Uterus (tissue), 4 donors: Measurements from ENCODE around the gene VAC14. TPM values are rescaled to one million over a fixed set of nuclear protein-coding genes. Genes with fewer than 3 reads are reported as not detected.

Experiments
- DNase-seq, 2 donors: peaks; one replicate each; pipeline ENCODE4 v3.0.0-alpha.2; 2019 to 2020
- H3K27ac ChIP-seq, 2 donors: fragments of 200-600 bp; sonication (generic); 1 replicate in 1 of 2; 2 replicates in 1 of 2; pipeline ENCODE4 v1.5.1; 2016 to 2018
- H3K27me3 ChIP-seq, 2 donors: fragments of 200-600 bp; sonication (generic); one replicate each; pipeline ENCODE4 v1.5.1; 2018 to 2019; ENCODE audit warnings: control low read depth in 1 of 2
- H3K36me3 ChIP-seq, 2 donors: fragments of 200-600 bp; sonication (generic); one replicate each; pipeline ENCODE4 v1.5.1; 2019; ENCODE audit warnings: control low read depth in 1 of 2
- H3K4me1 ChIP-seq, 2 donors: fragments of 200-600 bp; sonication (generic); one replicate each; pipeline ENCODE4 v1.5.1; 2018 to 2019; ENCODE audit warnings: control low read depth in 1 of 2
- H3K4me3 ChIP-seq, 2 donors: fragments of 200-600 bp; sonication (generic); 1 replicate in 1 of 2; 2 replicates in 1 of 2; pipeline ENCODE4 v1.5.1; 2018 to 2019; ENCODE audit warnings: mild to moderate bottlenecking in 1 of 2
- H3K9me3 ChIP-seq, 2 donors: fragments of 200-600 bp; sonication (generic); one replicate each; pipeline ENCODE4 v1.5.1; 2019; ENCODE audit warnings: control low read depth in 1 of 2
- POLR2A ChIP-seq, 2 donors: fragments of 450-650 bp; IDR thresholded peaks; one replicate each; pipeline ENCODE4 v1.6.1; 2016; ENCODE audit warnings: antibody characterized with exemption in 2 of 2, mild to moderate bottlenecking in 1 of 2, moderate library complexity in 1 of 2
- intact Hi-C: fragments of 100-400 bp; cut with DNase I; formaldehyde crosslinking; loops from one replicate; pipeline ENCODE4 v1.15.1; 2023; ENCODE audit warnings: low total_unique reads
- total RNA-seq, 4 donors: library from RNA; depleted of rRNA in 3 of 4; stranded (reverse); fragments of >200 nt in 3 of 4; gene quantifications; one replicate each; pipeline versions ENCODE4 v1.1.0 to v1.2.4, GENCODE V29; 2014 to 2023
- TF ChIP-seq, protein P1 (sequence below), 4 experiments: fragments of 200-600 bp in 2 of 4; fragments of 450-650 bp in 2 of 4; sonication (generic) in 2 of 4; IDR thresholded peaks; one replicate each; pipeline ENCODE4 v1.5.1; 2016 to 2019; ENCODE audit warnings: antibody characterized with exemption in 4 of 4, mild to moderate bottlenecking in 2 of 4, moderate library complexity in 1 of 4
- donor health status: DM: yes; HTN: yes; CAD: no.

VAC14 gene
- total RNA-seq, 4 donors from 2014 or later: 4.7 to 30.6 (median 17.4) TPM

- H3K4me3 ChIP-seq: peak overlapping the region; percentile 48 to 80
- no peaks in the 10 kb centered on the region for H3K9me3 ChIP-seq
- intact Hi-C loops: no loop called here
- H3K36me3 ChIP-seq: no peaks in the 10 kb centered on the region
- H3K4me1 ChIP-seq: peaks cover 29 to 58% of the 10 kb centered on the region in 2 donors
- H3K27ac ChIP-seq: peak overlapping the region; percentile 85 to 97
- no peaks in the 10 kb centered on the region for H3K27me3 ChIP-seq
- no peak for DNase-seq
- TF ChIP-seq POLR2A (IDR thresholded peaks at IDR 0.05): no peak
- TF ChIP-seq, protein P1, sequence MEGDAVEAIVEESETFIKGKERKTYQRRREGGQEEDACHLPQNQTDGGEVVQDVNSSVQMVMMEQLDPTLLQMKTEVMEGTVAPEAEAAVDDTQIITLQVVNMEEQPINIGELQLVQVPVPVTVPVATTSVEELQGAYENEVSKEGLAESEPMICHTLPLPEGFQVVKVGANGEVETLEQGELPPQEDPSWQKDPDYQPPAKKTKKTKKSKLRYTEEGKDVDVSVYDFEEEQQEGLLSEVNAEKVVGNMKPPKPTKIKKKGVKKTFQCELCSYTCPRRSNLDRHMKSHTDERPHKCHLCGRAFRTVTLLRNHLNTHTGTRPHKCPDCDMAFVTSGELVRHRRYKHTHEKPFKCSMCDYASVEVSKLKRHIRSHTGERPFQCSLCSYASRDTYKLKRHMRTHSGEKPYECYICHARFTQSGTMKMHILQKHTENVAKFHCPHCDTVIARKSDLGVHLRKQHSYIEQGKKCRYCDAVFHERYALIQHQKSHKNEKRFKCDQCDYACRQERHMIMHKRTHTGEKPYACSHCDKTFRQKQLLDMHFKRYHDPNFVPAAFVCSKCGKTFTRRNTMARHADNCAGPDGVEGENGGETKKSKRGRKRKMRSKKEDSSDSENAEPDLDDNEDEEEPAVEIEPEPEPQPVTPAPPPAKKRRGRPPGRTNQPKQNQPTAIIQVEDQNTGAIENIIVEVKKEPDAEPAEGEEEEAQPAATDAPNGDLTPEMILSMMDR (IDR thresholded peaks at IDR 0.05): no peak
Measured at GRCh38 chr16:70684146-70685060, 116.6 kb downstream of the VAC14 start.

DNA sequence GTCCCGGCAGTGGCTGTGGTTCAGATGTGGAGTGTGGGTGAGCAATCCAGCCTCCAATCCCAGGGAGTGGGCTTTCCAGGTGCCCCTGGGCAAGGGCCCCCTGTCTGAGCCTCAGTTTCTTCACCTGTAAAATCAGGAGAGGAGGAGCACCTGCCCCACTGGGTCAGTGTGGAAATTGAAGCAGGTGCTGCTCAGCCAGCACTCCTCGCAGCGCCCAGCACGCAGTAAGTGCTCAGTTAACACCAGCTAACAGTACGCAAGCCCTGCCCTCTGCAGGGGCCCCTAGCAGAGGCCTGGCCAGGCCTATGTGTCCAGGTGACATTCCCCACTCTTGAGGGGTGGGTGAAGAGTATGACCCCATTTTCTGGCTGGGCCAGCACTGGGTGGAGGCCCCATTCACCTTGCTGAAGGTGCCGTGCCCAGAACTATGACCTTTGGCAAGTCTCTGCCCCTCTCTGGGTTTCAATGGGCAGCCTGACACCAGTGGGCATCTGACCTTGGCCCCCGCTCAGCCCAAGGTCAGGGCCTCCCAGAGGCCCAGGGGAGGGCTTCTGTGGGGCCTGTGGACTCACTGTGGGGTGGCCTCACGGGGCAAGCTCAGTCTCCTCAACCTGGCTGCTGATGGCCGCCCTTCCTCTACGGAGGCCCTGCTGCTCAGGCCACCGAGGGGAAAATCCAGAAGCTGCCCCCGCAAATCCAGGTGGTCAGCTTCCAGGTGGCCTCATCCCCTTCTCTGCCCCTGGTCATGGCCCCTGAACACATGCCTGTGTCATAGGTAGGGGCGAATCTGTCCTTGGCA, 117.6 kb downstream of the VAC14 start:
- TF ChIP-seq, protein P1 (IDR thresholded peaks at IDR 0.05): no peak
- TF ChIP-seq POLR2A (IDR thresholded peaks at IDR 0.05): no peak
- Histone ChIP-seq H3K27ac (peak overlapping the region; percentile 85 to 97), H3K27me3 (no peaks in the 10 kb centered on the region), H3K9me3 (no peaks in the 10 kb centered on the region), H3K36me3 (no peaks in the 10 kb centered on the region), H3K4me3 (peak overlapping the region in 1 of 2 donors; percentile 80), H3K4me1 (peaks cover 21 to 47% of the 10 kb centered on the region in 2 donors)
- no peak for DNase-seq
- intact Hi-C loops: no loop called here

GRCh38 chr16:70682239-70683145, 118.5 kb downstream of the VAC14 start:
- Histone ChIP-seq H3K4me3 (no peak overlapping the region), H3K4me1 (peaks cover 21 to 39% of the 10 kb centered on the region in 2 donors), H3K27ac (peak overlapping the region; percentile 85 to 97), H3K27me3 (no peaks in the 10 kb centered on the region), H3K36me3 (no peaks in the 10 kb centered on the region), H3K9me3 (no peaks in the 10 kb centered on the region)
- TF ChIP-seq, protein P1 (IDR thresholded peaks at IDR 0.05): no peak
- TF ChIP-seq POLR2A (IDR thresholded peaks at IDR 0.05): no peak
- intact Hi-C loops: no loop called here
- no peak for DNase-seq

- Histone ChIP-seq H3K27me3 (no peaks in the 10 kb centered on the region), H3K4me3 (no peak overlapping the region), H3K27ac (peak overlapping the region; percentile 85 to 97), H3K9me3 (no peaks in the 10 kb centered on the region), H3K36me3 (no peaks in the 10 kb centered on the region), H3K4me1 (peaks cover 21 to 37% of the 10 kb centered on the region in 2 donors)
- TF ChIP-seq, protein P1 (IDR thresholded peaks at IDR 0.05): no peak
- no peak for TF ChIP-seq POLR2A (IDR thresholded peaks at IDR 0.05)
- DNase-seq: no peak
- intact Hi-C loops: loop anchor here (2.0 kb wide), 1 partner anchor 89 kb away; no protein-coding TSS in a partner anchor
Measured at GRCh38 chr16:70681382-70682238, 119.3 kb downstream of the VAC14 start.
